OCI-LY3 (cell line): ENCODE measurements around the gene EPHA3.

Experiments used
- H2AFZ ChIP-seq: fragments of 200-600, 300-600 bp; shearing (Covaris generic); 2 replicates; pipeline ENCODE4 v1.6.0; 2014; ENCODE audit warnings: antibody characterized with exemption, low read depth, low read length
- H3K27ac ChIP-seq: fragments of 200-600, 300-600 bp; sonication (generic); 2 replicates; pipeline ENCODE4 v1.5.1; 2014; ENCODE audit warnings: mild to moderate bottlenecking, low read length, moderate library complexity, mixed read lengths
- H3K27me3 ChIP-seq: fragments of 200-600, 300-600 bp; sonication (generic); 2 replicates; pipeline ENCODE4 v1.6.1; 2014; ENCODE audit warnings: low read depth, low read length, mixed read lengths
- H3K36me3 ChIP-seq: fragments of 200-600, 300-600 bp; sonication (generic); replicated peaks from 2 replicates; pipeline ENCODE3; 2014; ENCODE audit warnings: low read depth, low read length, mixed read lengths
- H3K4me1 ChIP-seq: fragments of 300-600, 200-600 bp; sonication (generic); 2 replicates; pipeline ENCODE4 v1.6.1; 2014; ENCODE audit warnings: low read length, mixed read lengths
- H3K4me2 ChIP-seq: fragments of 200-600, 300-600 bp; sonication (generic); 2 replicates; pipeline ENCODE4 v1.6.1; 2014; ENCODE audit warnings: low read length, mixed read lengths
- H3K4me3 ChIP-seq: fragments of 300-600, 200-600 bp; sonication (generic); 2 replicates; pipeline ENCODE4 v1.5.1; 2014; ENCODE audit warnings: antibody characterized with exemption, mild to moderate bottlenecking, low read length, moderate library complexity
- H3K79me2 ChIP-seq: fragments of 300-600, 200-600 bp; shearing (Covaris generic); 2 replicates; pipeline ENCODE4 v1.6.1; 2014; ENCODE audit warnings: mild to moderate bottlenecking, low read length, mixed read lengths
- H3K9ac ChIP-seq: fragments of 300-600, 200-600 bp; shearing (Covaris generic); 2 replicates; pipeline ENCODE4 v1.6.0; 2014; ENCODE audit warnings: mild to moderate bottlenecking, low read length, moderate library complexity
- H3K9me3 ChIP-seq: fragments of 200-600, 300-600 bp; shearing (Covaris generic); 2 replicates; pipeline ENCODE4 v1.6.1; 2014; ENCODE audit warnings: low read length, mixed read lengths; ENCODE audit not compliant: insufficient read depth
- H4K20me1 ChIP-seq: fragments of 200-600, 300-600 bp; sonication (generic); 2 replicates; pipeline ENCODE4 v1.6.1; 2016; ENCODE audit warnings: low read length, mixed read lengths; ENCODE audit not compliant: insufficient read depth
- EZH2phosphoT487 ChIP-seq: fragments of 200-600 bp; shearing (Covaris generic); IDR thresholded peaks from 2 replicates; pipeline ENCODE4 v1.6.1; 2018; ENCODE audit warnings: antibody characterized with exemption, mixed run types, low read depth
- TF ChIP-seq, protein P1 (sequence below): fragments of 200-600, 300-600 bp; sonication (generic); IDR thresholded peaks from 2 replicates; pipeline ENCODE4 v1.5.1; 2014; ENCODE audit warnings: antibody characterized with exemption, low read length, low read depth

EPHA3 gene

DNA sequence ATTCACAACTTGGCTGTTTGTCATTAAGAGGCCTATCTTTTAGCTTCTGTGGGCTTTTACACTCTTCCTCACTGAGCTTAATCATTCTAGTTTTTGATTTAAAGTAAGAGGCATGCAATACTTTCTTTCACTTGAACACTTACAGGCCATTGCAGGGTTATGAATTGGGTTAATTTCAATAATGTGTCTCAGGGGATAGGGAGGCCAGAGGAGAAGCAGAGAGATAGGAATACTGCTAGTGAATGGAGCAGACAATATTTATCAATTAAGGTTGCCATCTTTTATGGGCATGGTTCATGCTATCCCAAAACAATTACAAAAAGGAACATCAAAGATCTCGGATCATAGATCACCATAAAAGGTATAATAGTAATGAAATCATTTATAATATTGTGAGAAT lies 189.8 kb downstream of the EPHA3 start:
- H2AFZ ChIP-seq: no peak overlapping the region
- no peak overlapping the region for H3K27ac ChIP-seq
- H4K20me1 ChIP-seq: no peaks in the 10 kb centered on the region
- no peaks in the 10 kb centered on the region for H3K36me3 ChIP-seq
- H3K9ac ChIP-seq: no peak overlapping the region
- H3K4me1 ChIP-seq: no peaks in the 10 kb centered on the region
- no peaks in the 10 kb centered on the region for H3K27me3 ChIP-seq
- TF ChIP-seq, protein P1, sequence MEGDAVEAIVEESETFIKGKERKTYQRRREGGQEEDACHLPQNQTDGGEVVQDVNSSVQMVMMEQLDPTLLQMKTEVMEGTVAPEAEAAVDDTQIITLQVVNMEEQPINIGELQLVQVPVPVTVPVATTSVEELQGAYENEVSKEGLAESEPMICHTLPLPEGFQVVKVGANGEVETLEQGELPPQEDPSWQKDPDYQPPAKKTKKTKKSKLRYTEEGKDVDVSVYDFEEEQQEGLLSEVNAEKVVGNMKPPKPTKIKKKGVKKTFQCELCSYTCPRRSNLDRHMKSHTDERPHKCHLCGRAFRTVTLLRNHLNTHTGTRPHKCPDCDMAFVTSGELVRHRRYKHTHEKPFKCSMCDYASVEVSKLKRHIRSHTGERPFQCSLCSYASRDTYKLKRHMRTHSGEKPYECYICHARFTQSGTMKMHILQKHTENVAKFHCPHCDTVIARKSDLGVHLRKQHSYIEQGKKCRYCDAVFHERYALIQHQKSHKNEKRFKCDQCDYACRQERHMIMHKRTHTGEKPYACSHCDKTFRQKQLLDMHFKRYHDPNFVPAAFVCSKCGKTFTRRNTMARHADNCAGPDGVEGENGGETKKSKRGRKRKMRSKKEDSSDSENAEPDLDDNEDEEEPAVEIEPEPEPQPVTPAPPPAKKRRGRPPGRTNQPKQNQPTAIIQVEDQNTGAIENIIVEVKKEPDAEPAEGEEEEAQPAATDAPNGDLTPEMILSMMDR: no peak
- TF ChIP-seq EZH2phosphoT487: no peak
- H3K79me2 ChIP-seq: no peaks in the 10 kb centered on the region
- H3K4me2 ChIP-seq: no peak overlapping the region
- no peaks in the 10 kb centered on the region; the same call in 1 of the 2 replicates for H3K9me3 ChIP-seq
- H3K4me3 ChIP-seq: no peak overlapping the region

GRCh38 chr3:89300526-89300925 lies 193.1 kb downstream of the EPHA3 start:
- H3K9me3 ChIP-seq: no peaks in the 10 kb centered on the region
- no peak overlapping the region for H3K9ac ChIP-seq
- no peak overlapping the region for H3K4me2 ChIP-seq
- H3K79me2 ChIP-seq: no peaks in the 10 kb centered on the region
- H3K36me3 ChIP-seq: no peaks in the 10 kb centered on the region
- no peak overlapping the region for H3K27ac ChIP-seq
- no peak overlapping the region for H3K4me3 ChIP-seq
- TF ChIP-seq, protein P1: no peak
- no peak for TF ChIP-seq EZH2phosphoT487
- H3K4me1 ChIP-seq: no peaks in the 10 kb centered on the region
- no peaks in the 10 kb centered on the region for H4K20me1 ChIP-seq
- H3K27me3 ChIP-seq: no peaks in the 10 kb centered on the region
- H2AFZ ChIP-seq: 0 out of 2 replicates have a peak overlapping the region, but pooled peaks have one; percentile 25

- TF ChIP-seq EZH2phosphoT487: no peak
- TF ChIP-seq, protein P1: no peak
- 0 out of 2 replicates have a peak overlapping the region, but pooled peaks have one; percentile 25 for H2AFZ ChIP-seq
- H3K27me3 ChIP-seq: no peaks in the 10 kb centered on the region
- no peaks in the 10 kb centered on the region for H3K36me3 ChIP-seq
- H3K27ac ChIP-seq: no peak overlapping the region
- H3K9me3 ChIP-seq: no peaks in the 10 kb centered on the region
- no peaks in the 10 kb centered on the region for H3K4me1 ChIP-seq
- H3K4me2 ChIP-seq: no peak overlapping the region
- H3K79me2 ChIP-seq: no peaks in the 10 kb centered on the region
- H4K20me1 ChIP-seq: no peaks in the 10 kb centered on the region
- H3K4me3 ChIP-seq: no peak overlapping the region
- no peak overlapping the region for H3K9ac ChIP-seq
These were observed 193.6 kb downstream of the EPHA3 start for GRCh38 chr3:89300981-89301380.

DNA sequence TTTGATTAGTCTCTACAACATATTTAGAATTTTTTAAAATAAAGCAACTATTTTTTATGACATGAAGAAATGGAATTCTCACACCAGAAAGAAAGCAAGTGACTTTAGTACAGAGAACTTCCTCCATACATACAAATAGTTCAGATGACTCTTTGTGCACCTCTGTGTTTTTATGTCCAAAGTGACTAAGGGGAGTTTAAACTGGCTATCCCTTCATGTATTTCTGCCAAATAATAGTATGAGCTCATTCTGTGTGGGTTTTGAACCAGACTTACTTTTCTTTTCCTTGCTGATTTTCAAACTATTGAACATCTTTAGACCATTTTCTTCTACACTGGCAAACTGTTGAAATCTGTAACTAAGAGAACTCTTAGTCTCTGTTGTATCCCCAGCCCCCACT lies 196.3 kb downstream of the EPHA3 start:
- Histone ChIP-seq H3K9ac (no peak overlapping the region), H4K20me1 (no peaks in the 10 kb centered on the region), H3K4me1 (no peaks in the 10 kb centered on the region), H3K27ac (no peak overlapping the region), H3K4me2 (no peak overlapping the region), H2AFZ (0 out of 2 replicates have a peak overlapping the region, but pooled peaks have one; percentile 14), H3K79me2 (no peaks in the 10 kb centered on the region), H3K9me3 (no peaks in the 10 kb centered on the region), H3K36me3 (no peaks in the 10 kb centered on the region), H3K4me3 (no peak overlapping the region), H3K27me3 (no peaks in the 10 kb centered on the region)
- TF ChIP-seq EZH2phosphoT487: no peak
- TF ChIP-seq, protein P1: no peak
